Small intestine (tissue), 7 donors: ENCODE data around the gene CBX1. TPM values are rescaled to one million over a fixed set of nuclear protein-coding genes. Genes with fewer than 3 reads are reported as not detected.

Experiments used
- DNase-seq, 2 donors: peaks; one replicate each; pipeline versions ENCODE4 v3.0.0 to v3.0.0-alpha.2; 2013
- FAIRE-seq: peaks from 2 replicates; lab custom pipeline; 2012; peaks lifted over from hg19 to GRCh38; lab: Jason Lieb, UNC
- H3K27ac ChIP-seq, 3 donors: one replicate each; pipeline ENCODE4 v1.5.1; 2013; ENCODE audit warnings: low read length in 2 of 3, mild to moderate bottlenecking in 2 of 3, control low read depth in 1 of 3, inconsistent platforms in 1 of 3, low read depth in 1 of 3, moderate library complexity in 1 of 3
- H3K27me3 ChIP-seq, 3 donors: one replicate each; pipeline ENCODE4 v1.6.1; 2013; ENCODE audit warnings: low read length in 3 of 3, inconsistent platforms in 1 of 3; ENCODE audit not compliant: control insufficient read depth in 3 of 3, insufficient read depth in 3 of 3
- H3K36me3 ChIP-seq, 3 donors: one replicate each; pipeline ENCODE4 v1.6.1; 2013; ENCODE audit warnings: low read length in 3 of 3, inconsistent platforms in 1 of 3, low read depth in 1 of 3, mild to moderate bottlenecking in 1 of 3, moderate library complexity in 1 of 3; ENCODE audit not compliant: control insufficient read depth in 3 of 3, insufficient read depth in 2 of 3
- H3K4me1 ChIP-seq, 3 donors: one replicate each; pipeline ENCODE4 v1.6.1; 2013; ENCODE audit warnings: low read length in 2 of 3, inconsistent platforms in 1 of 3, low read depth in 1 of 3, mild to moderate bottlenecking in 1 of 3, moderate library complexity in 1 of 3; ENCODE audit not compliant: control insufficient read depth in 3 of 3, insufficient read depth in 2 of 3
- H3K4me3 ChIP-seq, 3 donors: one replicate each; pipeline ENCODE4 v1.5.1; 2013; ENCODE audit warnings: low read length in 3 of 3, control low read depth in 1 of 3, inconsistent platforms in 1 of 3, low read depth in 1 of 3, mild to moderate bottlenecking in 1 of 3, moderate library complexity in 1 of 3
- H3K9me3 ChIP-seq, 2 donors: one replicate each; pipeline ENCODE4 v1.6.1; 2013; ENCODE audit warnings: low read depth in 1 of 2, low read length in 1 of 2; ENCODE audit not compliant: control insufficient read depth in 2 of 2, insufficient read depth in 1 of 2
- WGBS, 3 donors: extraction: QIAGEN DNeasy Blood & Tissue Kit; methylation state at CpG; one replicate each; pipeline ENCODE4 v1.1.7; 2013; 5-methylcytosine and 5-hydroxymethylcytosine counted together
- polyA plus RNA-seq, 4 donors: library from polyadenylated mRNA; stranded (reverse) in 3 of 4; unstranded in 1 of 4; fragments of 200-250 nt in 3 of 4; fragments of 120-200 nt in 1 of 4; gene quantifications; one replicate each; pipeline versions ENCODE4 v1.2.1 to v1.2.3, GENCODE V29; 2013
- donor health status: healthy with polysubstance abuse.
- donor health status: control.
- donor health status: control.
- donor health status: Bipolar disorder and iron deficiency.
- donor health status: healthy.

CBX1 gene
- polyA plus RNA-seq, 4 donors, result 9.4 to 57.1 (median 19.8) TPM

DNA sequence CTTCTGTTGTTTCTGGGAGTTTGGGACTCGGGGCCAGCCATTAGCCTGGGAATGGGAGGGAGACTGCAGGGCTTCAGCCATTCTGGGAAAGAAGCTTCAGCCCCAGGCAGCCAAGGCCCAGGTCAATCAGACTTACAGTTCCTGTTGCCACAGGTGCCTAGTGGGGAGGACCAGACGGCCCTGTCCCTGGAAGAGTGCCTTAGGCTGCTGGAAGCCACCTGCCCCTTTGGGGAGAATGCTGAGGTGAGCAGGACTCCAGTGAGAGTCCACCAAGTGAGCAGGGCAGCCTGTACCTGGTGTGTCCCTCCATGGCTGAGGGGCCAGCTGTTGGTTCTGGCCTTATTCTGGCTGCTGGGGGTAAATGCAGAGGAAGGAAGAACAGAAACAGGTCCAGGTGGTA lies 44.4 kb downstream of the CBX1 start:
- H3K36me3 ChIP-seq, result peaks cover 18 to 94% (median 59%) of the 10 kb centered on the region in 3 donors
- no peaks in the 10 kb centered on the region for H3K9me3 ChIP-seq
- FAIRE-seq, result no peak
- WGBS, 3 donors, result 67 to 95% (median 84%) methylated on average over 2 of the region's 2 CpGs
- H3K4me1 ChIP-seq, result peaks cover 4 to 34% (median 25%) of the 10 kb centered on the region in 3 donors
- no peak for DNase-seq
- H3K4me3 ChIP-seq, result no peak overlapping the region
- no peaks in the 10 kb centered on the region for H3K27me3 ChIP-seq
- peak overlapping the region in 1 of 3 donors; percentile 8 for H3K27ac ChIP-seq

- H3K9me3 ChIP-seq, result no peaks in the 10 kb centered on the region
- no peaks in the 10 kb centered on the region for H3K27me3 ChIP-seq
- peaks cover 7 to 40% (median 30%) of the 10 kb centered on the region in 3 donors for H3K4me1 ChIP-seq
- no peak overlapping the region for H3K4me3 ChIP-seq
- H3K27ac ChIP-seq, result peak overlapping the region in 1 of 3 donors; percentile 19
- WGBS, 3 donors, result 82 to 93% (median 88%) methylated on average over 10 of the region's 10 CpGs
- DNase-seq (no peak), FAIRE-seq (no peak)
- peaks cover 13 to 96% (median 53%) of the 10 kb centered on the region in 3 donors for H3K36me3 ChIP-seq
These were observed 45.0 kb downstream of the CBX1 start for GRCh38 chr17:48056246-48056745.

- H3K4me1 ChIP-seq, result peaks cover 7 to 46% (median 32%) of the 10 kb centered on the region in 3 donors
- WGBS, 3 donors, result 76 to 88% (median 87%) methylated on average over 5 of the region's 5 CpGs
- peak overlapping the region in 1 of 3 donors; percentile 19 for H3K27ac ChIP-seq
These were observed 45.6 kb downstream of the CBX1 start for GRCh38 chr17:48055531-48056245.

DNA sequence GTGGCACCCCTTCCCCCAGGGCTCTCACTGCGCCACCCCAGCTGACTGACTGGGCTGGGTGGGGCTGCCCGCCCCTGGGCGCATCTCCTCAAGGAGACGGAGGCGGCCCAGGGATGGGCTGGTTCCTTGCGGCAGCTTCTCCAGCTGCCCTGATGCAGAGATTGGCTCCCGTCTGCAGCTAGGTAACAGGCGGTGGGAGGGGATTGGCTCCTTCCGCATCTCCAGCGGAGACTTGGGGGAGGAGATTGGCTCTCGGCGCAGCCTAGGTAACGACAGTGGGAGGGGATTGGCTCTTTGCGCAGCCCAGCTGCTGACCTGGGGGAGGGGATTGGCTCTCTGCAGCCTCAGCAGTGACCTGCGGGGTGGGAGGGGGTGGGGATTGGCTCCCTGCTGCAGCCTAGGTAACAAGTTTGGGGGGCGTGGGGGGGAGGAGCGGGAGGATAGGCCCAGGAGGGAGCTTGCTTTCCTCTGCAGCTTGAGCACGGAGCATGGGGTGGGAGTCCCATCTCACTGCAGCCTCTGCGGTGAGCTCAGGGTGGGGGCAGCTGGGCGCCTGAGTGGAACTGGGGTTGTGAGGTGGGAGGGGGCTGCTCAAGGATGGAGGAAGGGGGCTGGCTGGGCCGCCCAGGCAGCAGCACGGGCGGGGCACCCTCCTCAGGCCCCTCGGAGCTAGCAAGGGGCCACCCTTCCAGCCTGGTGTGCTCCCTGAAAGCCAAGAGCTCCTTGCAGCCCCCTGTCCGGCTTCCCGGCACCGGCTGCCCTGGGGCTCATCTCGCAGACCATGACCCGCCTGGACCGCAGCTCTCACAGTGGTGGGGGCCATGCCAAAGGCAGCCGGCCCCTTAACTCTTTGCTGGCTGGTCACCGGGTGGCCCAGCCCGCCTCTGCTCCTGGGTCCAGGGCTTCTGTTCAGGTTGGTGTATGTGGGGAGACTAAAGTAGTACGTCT lies 46.8 kb downstream of the CBX1 start:
- Histone ChIP-seq H3K27me3 (no peaks in the 10 kb centered on the region), H3K27ac (peak overlapping the region in 1 of 3 donors; percentile 69), H3K4me1 (peaks cover 7 to 55% (median 34%) of the 10 kb centered on the region in 3 donors), H3K36me3 (peaks cover 7 to 92% (median 40%) of the 10 kb centered on the region in 3 donors), H3K4me3 (peak overlapping the region in 1 of 3 donors; percentile 4), H3K9me3 (no peaks in the 10 kb centered on the region)
- DNase-seq (peak in 1 of 2 donors; percentile 59), FAIRE-seq (no peak)
- WGBS, 3 donors, result 62 to 85% (median 78%) methylated on average over 29 to 34 of the region's 34 CpGs

More at GRCh38 chr17:48055531-48056245, 45.6 kb downstream of the CBX1 start:
- Histone ChIP-seq H3K27me3 (no peaks in the 10 kb centered on the region), H3K4me3 (no peak overlapping the region), H3K9me3 (no peaks in the 10 kb centered on the region), H3K36me3 (peaks cover 13 to 99% (median 50%) of the 10 kb centered on the region in 3 donors)
- no peak for DNase-seq
- FAIRE-seq, result no peak

GRCh38 chr17:48053758-48054237 lies 47.5 kb downstream of the CBX1 start:
- Histone ChIP-seq H3K4me3 (no peak overlapping the region), H3K9me3 (no peaks in the 10 kb centered on the region), H3K4me1 (peaks cover 7 to 55% (median 34%) of the 10 kb centered on the region in 3 donors), H3K27ac (peak overlapping the region in 1 of 3 donors; percentile 69), H3K27me3 (no peaks in the 10 kb centered on the region), H3K36me3 (peaks cover 7 to 85% (median 34%) of the 10 kb centered on the region in 3 donors)
- FAIRE-seq (no peak), DNase-seq (no peak)
- 51 to 68% (median 61%) methylated on average over 5 to 6 of the region's 6 CpGs for WGBS, 3 donors

DNA sequence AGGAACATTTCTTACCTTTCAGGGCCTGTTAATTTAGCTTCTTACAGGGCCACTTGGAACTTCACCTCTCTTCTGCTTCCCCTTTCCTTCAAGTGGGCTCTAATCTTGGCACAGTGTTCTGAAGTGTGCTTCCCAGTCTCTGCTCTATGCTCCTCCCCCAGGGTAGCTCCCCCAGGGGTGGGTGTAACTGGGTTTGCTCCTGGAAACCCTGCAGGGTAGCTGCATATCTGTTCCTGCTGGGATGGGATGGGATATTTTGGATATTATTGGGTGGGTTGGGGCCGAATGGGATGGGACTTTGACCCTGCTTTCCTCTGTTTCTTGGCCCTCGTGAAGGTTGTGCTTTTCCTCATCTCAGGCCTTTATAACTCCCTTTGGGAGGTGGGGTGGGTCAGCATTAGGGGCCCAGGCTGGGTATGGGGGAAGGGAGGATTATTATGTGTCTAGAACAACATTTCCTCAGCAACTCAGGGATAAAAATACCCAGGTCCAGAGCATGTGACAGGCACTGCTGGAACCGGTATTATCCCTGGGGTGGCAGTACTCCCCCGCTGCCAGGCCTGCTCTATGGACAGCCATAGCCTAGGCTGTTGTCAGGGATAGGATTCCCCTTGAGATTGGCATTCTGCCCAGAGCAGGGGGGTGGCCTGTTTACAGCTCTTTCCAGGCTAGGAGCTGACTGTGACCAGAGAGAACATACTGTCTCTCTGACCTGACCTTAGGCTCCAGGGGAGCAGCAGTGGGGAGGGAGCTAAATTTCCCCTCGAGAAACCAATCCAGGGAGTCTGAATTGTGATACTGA lies 48.1 kb downstream of the CBX1 start:
- Histone ChIP-seq H3K4me3 (peak overlapping the region in 2 of 3 donors; percentile 9 to 43), H3K4me1 (peaks cover 7 to 55% (median 34%) of the 10 kb centered on the region in 3 donors), H3K36me3 (peaks cover 7 to 79% (median 28%) of the 10 kb centered on the region in 3 donors), H3K27me3 (no peaks in the 10 kb centered on the region), H3K27ac (peak overlapping the region in 1 of 3 donors; percentile 69), H3K9me3 (no peaks in the 10 kb centered on the region)
- FAIRE-seq (no peak), DNase-seq (peak in 1 of 2 donors; percentile 29)
- 30 to 48% (median 31%) methylated on average over 5 of the region's 5 CpGs for WGBS, 3 donors

GRCh38 chr17:48051706-48052486 lies 49.4 kb downstream of the CBX1 start:
- 48 to 59% (median 49%) methylated on average over 5 of the region's 5 CpGs for WGBS, 3 donors
- Histone ChIP-seq H3K4me1 (peaks cover 7 to 59% (median 37%) of the 10 kb centered on the region in 3 donors), H3K27me3 (no peaks in the 10 kb centered on the region), H3K36me3 (peaks cover 3 to 66% (median 18%) of the 10 kb centered on the region in 3 donors), H3K4me3 (peak overlapping the region in 1 of 3 donors; percentile 43), H3K9me3 (no peaks in the 10 kb centered on the region), H3K27ac (peak overlapping the region in 2 of 3 donors; percentile 19 to 46)
- no peak for FAIRE-seq
- peak; percentile 33 to 46 for DNase-seq
